Measurements from ENCODE around the gene SEMA6D.

Gene SEMA6D

GRCh38 chr15:47792231-47792630 lies 74.9 kb downstream of the SEMA6D start:
- no peak for DNase-seq

- no peak for DNase-seq
These were observed 77.1 kb downstream of the SEMA6D start for GRCh38 chr15:47794252-47794914.

- no peak for DNase-seq
These were observed 78.6 kb downstream of the SEMA6D start for GRCh38 chr15:47795864-47796263.

GRCh38 chr15:47796339-47796738 lies 79.0 kb downstream of the SEMA6D start:
- DNase-seq = no peak

- DNase-seq = no peak
These were observed 79.5 kb downstream of the SEMA6D start for GRCh38 chr15:47796830-47797229.

GRCh38 chr15:47801522-47801921 lies 84.2 kb downstream of the SEMA6D start:
- no peak for DNase-seq

GRCh38 chr15:47802216-47802615 lies 84.9 kb downstream of the SEMA6D start:
- DNase-seq = no peak

GRCh38 chr15:47803767-47804166 lies 86.5 kb downstream of the SEMA6D start:
- no peak for DNase-seq

- DNase-seq = no peak
These were observed 87.4 kb downstream of the SEMA6D start for GRCh38 chr15:47804733-47805132.

GRCh38 chr15:47806008-47806407 lies 88.7 kb downstream of the SEMA6D start:
- DNase-seq = no peak

- DNase-seq = no peak
These were observed 93.9 kb downstream of the SEMA6D start for GRCh38 chr15:47811172-47811571.

- DNase-seq = no peak
These were observed 95.2 kb downstream of the SEMA6D start for GRCh38 chr15:47812470-47812999.

- DNase-seq = no peak
These were observed 96.6 kb downstream of the SEMA6D start for GRCh38 chr15:47813748-47814384.

- DNase-seq = no peak
These were observed 97.3 kb downstream of the SEMA6D start for GRCh38 chr15:47814620-47815019.

- no peak for DNase-seq
These were observed 100.8 kb downstream of the SEMA6D start for GRCh38 chr15:47817969-47818548.

GRCh38 chr15:47819158-47819557 lies 101.9 kb downstream of the SEMA6D start:
- no peak for DNase-seq

- no peak for DNase-seq
These were observed 102.9 kb downstream of the SEMA6D start for GRCh38 chr15:47820057-47820746.

- DNase-seq = no peak
These were observed 103.5 kb downstream of the SEMA6D start for GRCh38 chr15:47820747-47821319.

GRCh38 chr15:47822048-47822447 lies 104.7 kb downstream of the SEMA6D start:
- no peak for DNase-seq
